ENCODE results near the gene RAB11FIP4.

RAB11FIP4 gene

GRCh38 chr17:31575043-31575442 lies 183.6 kb downstream of the RAB11FIP4 start:
- DNase-seq (ENCODE audit: low read depth) = no peak
- TF ChIP-seq, protein P1, sequence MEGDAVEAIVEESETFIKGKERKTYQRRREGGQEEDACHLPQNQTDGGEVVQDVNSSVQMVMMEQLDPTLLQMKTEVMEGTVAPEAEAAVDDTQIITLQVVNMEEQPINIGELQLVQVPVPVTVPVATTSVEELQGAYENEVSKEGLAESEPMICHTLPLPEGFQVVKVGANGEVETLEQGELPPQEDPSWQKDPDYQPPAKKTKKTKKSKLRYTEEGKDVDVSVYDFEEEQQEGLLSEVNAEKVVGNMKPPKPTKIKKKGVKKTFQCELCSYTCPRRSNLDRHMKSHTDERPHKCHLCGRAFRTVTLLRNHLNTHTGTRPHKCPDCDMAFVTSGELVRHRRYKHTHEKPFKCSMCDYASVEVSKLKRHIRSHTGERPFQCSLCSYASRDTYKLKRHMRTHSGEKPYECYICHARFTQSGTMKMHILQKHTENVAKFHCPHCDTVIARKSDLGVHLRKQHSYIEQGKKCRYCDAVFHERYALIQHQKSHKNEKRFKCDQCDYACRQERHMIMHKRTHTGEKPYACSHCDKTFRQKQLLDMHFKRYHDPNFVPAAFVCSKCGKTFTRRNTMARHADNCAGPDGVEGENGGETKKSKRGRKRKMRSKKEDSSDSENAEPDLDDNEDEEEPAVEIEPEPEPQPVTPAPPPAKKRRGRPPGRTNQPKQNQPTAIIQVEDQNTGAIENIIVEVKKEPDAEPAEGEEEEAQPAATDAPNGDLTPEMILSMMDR (IDR thresholded peaks at IDR 0.05; ENCODE audit: insufficient read depth, low read depth, low read length, missing control alignments) = no peak
- no peak overlapping the region for H3K4me3 ChIP-seq (ENCODE audit: low read length)

DNA sequence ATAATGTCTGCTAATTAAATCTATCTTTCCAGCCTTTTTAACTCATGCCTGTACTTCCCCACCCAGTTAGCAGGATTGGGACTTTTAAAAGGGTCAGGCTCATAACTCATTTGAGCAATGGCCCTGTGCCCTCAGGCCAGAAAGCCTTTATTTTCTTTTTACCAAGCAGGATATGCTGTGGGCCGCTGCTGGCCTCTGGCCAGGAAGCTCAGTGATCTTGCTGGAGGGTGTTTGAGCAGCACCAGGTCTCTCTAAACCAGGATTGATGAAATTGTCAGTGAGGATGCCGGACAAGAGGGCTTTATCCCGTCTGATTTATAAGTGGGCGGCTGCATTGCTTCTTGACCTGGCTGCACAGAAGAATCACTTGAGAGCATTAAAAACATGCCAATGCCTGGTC lies 187.8 kb downstream of the RAB11FIP4 start:
- H3K4me3 ChIP-seq (ENCODE audit: low read length) = no peak overlapping the region
- TF ChIP-seq, protein P1 (IDR thresholded peaks at IDR 0.05; ENCODE audit: insufficient read depth, low read depth, low read length, missing control alignments) = no peak
- DNase-seq (ENCODE audit: low read depth) = peak; percentile 56

DNA sequence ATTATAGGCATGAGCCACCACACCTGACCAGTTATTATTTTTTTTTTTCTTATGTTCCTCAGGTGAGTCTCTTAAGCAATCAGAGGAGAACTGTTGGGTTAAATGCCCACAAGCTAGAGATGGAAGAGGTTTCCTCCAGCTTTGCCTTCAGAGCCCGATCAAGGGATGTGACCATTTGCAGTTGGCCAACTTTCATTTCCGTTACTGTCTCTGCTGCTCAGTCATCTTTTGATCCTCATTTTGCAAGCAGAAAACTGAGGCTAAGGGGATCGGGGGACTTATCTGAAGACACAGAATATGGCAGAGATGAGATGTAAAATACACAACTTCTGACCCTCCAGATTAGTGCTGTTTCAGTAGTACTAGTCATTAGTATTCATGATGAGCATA lies 188.8 kb downstream of the RAB11FIP4 start:
- TF ChIP-seq, protein P1 (IDR thresholded peaks at IDR 0.05; ENCODE audit: insufficient read depth, low read depth, low read length, missing control alignments) = no peak
- DNase-seq (ENCODE audit: low read depth) = no peak
- H3K4me3 ChIP-seq (ENCODE audit: low read length) = no peak overlapping the region

DNA sequence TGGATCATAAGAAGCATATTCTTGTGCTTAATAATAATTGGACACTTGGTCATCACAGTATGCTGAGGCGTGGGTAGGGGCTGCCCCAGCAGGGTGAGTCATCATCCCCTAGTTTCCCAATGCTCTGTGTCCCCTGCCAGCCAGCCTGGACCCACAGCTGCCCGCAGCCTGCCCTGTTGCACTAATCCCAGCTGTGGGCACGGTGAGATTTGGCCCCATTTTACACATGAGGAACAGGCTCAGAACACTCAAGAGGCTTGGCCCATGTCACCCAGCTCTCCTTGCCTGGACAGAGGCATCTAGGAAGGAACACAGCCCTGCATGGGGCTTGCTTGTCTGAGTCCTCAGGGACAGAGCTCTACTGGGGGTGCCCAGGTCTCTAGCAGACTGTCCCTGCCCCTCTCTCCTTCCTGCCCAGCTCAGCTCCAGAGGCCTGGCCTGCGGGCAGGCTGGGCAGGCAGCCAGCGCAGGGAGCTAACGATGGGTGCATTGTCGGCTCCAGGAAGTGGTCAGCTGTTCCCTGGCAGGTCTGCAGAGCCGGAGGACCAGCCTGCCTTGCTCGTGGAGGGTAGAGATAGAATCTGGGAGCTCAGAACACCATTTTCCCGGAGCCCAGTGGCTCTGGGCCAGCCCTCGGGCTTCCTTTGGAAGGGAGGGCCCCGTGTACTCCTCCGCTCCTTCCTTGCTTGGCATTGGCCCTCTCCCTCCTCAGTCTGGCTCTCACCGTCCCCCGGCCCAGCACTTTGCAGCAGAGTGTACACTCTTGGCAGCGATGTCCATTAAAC lies 189.4 kb downstream of the RAB11FIP4 start:
- TF ChIP-seq, protein P1 (IDR thresholded peaks at IDR 0.05; ENCODE audit: insufficient read depth, low read depth, low read length, missing control alignments) = no peak
- DNase-seq (ENCODE audit: low read depth) = peak; percentile 81
- H3K4me3 ChIP-seq (ENCODE audit: low read length) = no peak overlapping the region

DNA sequence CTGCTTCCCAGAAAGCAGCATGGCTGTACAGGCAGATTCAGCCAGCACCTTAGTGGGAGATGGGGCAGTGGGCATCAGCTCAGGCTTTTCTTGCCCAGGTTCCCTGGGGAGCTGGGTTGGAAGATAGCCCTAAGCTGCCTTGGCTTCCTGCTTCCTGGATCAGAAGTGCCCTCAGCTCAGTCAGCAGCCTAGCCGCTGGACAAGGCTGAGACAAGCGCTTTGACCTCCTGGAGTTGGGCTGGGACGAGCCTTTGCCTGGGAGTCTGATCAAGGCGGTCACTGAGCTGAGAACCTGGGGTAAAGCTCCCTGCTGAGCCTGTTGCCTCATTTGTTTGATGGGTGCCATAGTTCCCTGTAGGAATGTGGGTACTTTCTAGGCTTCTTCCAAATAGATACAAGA lies 190.0 kb downstream of the RAB11FIP4 start:
- no peak for DNase-seq (ENCODE audit: low read depth)
- TF ChIP-seq, protein P1 (IDR thresholded peaks at IDR 0.05; ENCODE audit: insufficient read depth, low read depth, low read length, missing control alignments) = no peak
- H3K4me3 ChIP-seq (ENCODE audit: low read length) = no peak overlapping the region

DNA sequence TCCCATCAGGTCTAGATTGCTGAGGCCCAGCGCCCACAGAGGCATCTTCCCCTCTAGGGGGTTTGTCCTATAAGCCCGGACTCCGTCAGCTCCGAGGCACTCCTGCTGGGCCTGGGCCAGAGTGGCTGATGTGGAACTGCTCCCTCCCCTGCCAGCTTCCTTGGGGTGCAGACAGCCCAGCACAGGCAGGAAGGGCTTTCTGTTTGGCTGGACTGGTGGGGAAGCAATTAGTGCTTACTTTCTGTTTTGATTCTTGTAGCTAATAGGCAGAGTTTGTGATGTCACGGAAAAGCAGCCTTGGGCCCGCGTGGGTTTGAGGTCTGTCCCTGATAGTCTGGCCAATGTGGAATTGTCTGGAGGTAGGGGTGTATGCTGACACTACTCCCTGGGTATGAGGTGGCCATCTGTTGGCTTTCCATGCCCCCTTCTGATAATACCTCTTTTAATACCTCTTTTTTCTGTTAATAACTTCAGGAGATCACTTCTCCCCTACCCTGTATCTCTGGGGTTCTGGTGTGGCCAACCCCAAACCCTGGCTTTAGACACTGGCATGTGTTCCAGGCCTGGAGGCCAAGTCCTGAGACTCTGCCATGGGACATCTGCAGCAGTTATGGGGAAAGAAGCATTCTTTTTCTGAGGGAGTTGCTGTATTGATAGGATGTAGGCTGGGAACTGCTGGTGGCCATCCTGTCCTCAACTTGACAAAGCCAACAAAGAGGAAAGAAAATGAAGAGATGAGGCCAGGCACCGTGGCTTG lies 190.9 kb downstream of the RAB11FIP4 start:
- DNase-seq (ENCODE audit: low read depth) = no peak

More for the DNA sequence above, 190.9 kb downstream of the RAB11FIP4 start:
- no peak overlapping the region for H3K4me3 ChIP-seq (ENCODE audit: low read length)
- TF ChIP-seq, protein P1 (IDR thresholded peaks at IDR 0.05; ENCODE audit: insufficient read depth, low read depth, low read length, missing control alignments) = no peak
